ENCODE data around the gene DAP.

GRCh38 chr5:10711562-10711961 is 49.5 kb downstream of the DAP start:
- TF ChIP-seq POLR2A (IDR thresholded peaks at IDR 0.05) (no peak), CTCF (IDR thresholded peaks at IDR 0.05) (no peak)
